ENCODE measurements around the gene GRIK2. TPM values are rescaled to one million over a fixed set of nuclear protein-coding genes. Genes with fewer than 3 reads are reported as not detected.

Gene GRIK2
- total and polyA plus RNA-seq, 2 donors (not counting 3 experiments of a cell fraction or from before 2014, with no cell fraction given) = not detected

DNA sequence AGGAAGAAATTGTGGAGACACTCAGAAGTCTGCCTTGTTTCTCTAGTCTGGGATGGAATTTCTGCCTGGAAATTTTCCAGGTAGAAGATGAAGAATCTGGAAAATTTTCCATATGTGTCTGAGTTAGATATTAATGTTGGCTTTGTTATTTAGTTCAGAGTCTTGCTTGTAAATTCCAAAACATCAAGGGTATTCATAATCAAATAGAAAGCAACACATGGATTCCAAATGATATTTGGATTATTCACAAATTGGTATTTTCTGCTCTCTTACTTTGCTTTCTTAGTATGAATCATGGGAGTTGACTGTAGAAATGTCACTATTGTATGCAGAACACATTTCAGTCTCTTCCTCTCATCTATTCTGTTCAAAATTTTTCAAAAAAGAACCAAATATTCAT lies 116.0 kb downstream of the GRIK2 start:
- H3K9me1 ChIP-seq (replicated peaks; ENCODE audit: control insufficient read depth, extremely low read depth, insufficient read depth, low read length) = no peaks in the 10 kb centered on the region
- ChIA-PET CTCF (interaction anchor here (0.9 kb wide), 1 partner anchor 66 kb away, joined by 3 read pairs; no protein-coding TSS in a partner anchor), POLR2A (no interaction called here)
- H4K20me1 ChIP-seq (replicated peaks; ENCODE audit: control insufficient read depth, extremely low read depth, insufficient read depth, low read length) = no peaks in the 10 kb centered on the region
- no TSS peak for BruUV-seq (replicated peaks)
- no peaks in the 10 kb centered on the region for H3K36me3 ChIP-seq (ENCODE audit: control insufficient read depth in 2 of 2, extremely low read depth in 1 of 2, insufficient read depth in 2 of 2, low read length in 2 of 2)
- DNase-seq (ENCODE audit: low read depth, low spot score) (no peak), FAIRE-seq (no peak)
- intact Hi-C loops (cut with micrococcal nuclease) (no loop called here), dilution Hi-C loops (cut with MboI; ENCODE audit: extremely low pct_ligation_motif_present, low sequenced_read_pairs) (no loop called here)
- H3K4me3 ChIP-seq (replicated peaks in 1 of 3; ENCODE audit: insufficient read depth in 1 of 3, low read depth in 1 of 3, low read length in 3 of 3) = no peak overlapping the region
- no peak overlapping the region for H3K4me2 ChIP-seq (ENCODE audit: insufficient read depth, low read length)
- no peak overlapping the region for H3K27ac ChIP-seq (ENCODE audit: insufficient read depth, low read depth, low read length)
- no peaks in the 10 kb centered on the region for H3K4me1 ChIP-seq (ENCODE audit: control insufficient read depth, extremely low read depth, insufficient read depth, low read length)
- H3K9me3 ChIP-seq (replicated peaks; ENCODE audit: control insufficient read depth, insufficient read depth, low read length) = peaks cover 1% of the 10 kb centered on the region
- H3K79me2 ChIP-seq (ENCODE audit: control insufficient read depth, insufficient read depth, low read length) = no peaks in the 10 kb centered on the region
- no peaks in the 10 kb centered on the region for H3K27me3 ChIP-seq (ENCODE audit: control insufficient read depth in 2 of 2, insufficient read depth in 2 of 2, low read length in 2 of 2)
- H2AFZ ChIP-seq (ENCODE audit: low read depth, low read length) = no peak overlapping the region
- no peak overlapping the region for H3K9ac ChIP-seq (replicated peaks; ENCODE audit: extremely low read depth, insufficient read depth, low read length)
- TF ChIP-seq POLR2A (IDR thresholded peaks at IDR 0.05; ENCODE audit: low read depth, low read length) (no peak), EZH2 (IDR thresholded peaks at IDR 0.05; ENCODE audit: borderline replicate concordance, low read depth, low read length, severe bottlenecking) (no peak), MYC (IDR thresholded peaks at IDR 0.05; ENCODE audit: low read depth, low read length) (no peak), POLR2AphosphoS5 (IDR thresholded peaks at IDR 0.05; ENCODE audit: insufficient read depth, low read depth, low read length) (no peak), JUN (IDR thresholded peaks at IDR 0.05; ENCODE audit: borderline replicate concordance, insufficient read depth, insufficient read length, low read depth) (no peak), FOS (IDR thresholded peaks at IDR 0.05; ENCODE audit: borderline replicate concordance, insufficient read depth, low read length) (no peak), GATA2 (IDR thresholded peaks at IDR 0.05; ENCODE audit: insufficient read depth, insufficient read length, low read depth, low read length) (no peak), MAX (IDR thresholded peaks at IDR 0.05; ENCODE audit: insufficient read depth, insufficient read length) (no peak)
- TF ChIP-seq, protein P1, sequence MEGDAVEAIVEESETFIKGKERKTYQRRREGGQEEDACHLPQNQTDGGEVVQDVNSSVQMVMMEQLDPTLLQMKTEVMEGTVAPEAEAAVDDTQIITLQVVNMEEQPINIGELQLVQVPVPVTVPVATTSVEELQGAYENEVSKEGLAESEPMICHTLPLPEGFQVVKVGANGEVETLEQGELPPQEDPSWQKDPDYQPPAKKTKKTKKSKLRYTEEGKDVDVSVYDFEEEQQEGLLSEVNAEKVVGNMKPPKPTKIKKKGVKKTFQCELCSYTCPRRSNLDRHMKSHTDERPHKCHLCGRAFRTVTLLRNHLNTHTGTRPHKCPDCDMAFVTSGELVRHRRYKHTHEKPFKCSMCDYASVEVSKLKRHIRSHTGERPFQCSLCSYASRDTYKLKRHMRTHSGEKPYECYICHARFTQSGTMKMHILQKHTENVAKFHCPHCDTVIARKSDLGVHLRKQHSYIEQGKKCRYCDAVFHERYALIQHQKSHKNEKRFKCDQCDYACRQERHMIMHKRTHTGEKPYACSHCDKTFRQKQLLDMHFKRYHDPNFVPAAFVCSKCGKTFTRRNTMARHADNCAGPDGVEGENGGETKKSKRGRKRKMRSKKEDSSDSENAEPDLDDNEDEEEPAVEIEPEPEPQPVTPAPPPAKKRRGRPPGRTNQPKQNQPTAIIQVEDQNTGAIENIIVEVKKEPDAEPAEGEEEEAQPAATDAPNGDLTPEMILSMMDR (IDR thresholded peaks at IDR 0.05; ENCODE audit: extremely low read depth in 1 of 2, insufficient read depth in 1 of 2, low read depth in 1 of 2, low read length in 2 of 2) = no peak

Data from endothelial cell of umbilical vein (primary cell).